Astrocyte (in vitro differentiated cells and primary cell): ENCODE results near the gene PFDN4.

Source experiments
- CTCF ChIP-seq: IDR thresholded peaks from 2 replicates; pipeline ENCODE4 v1.5.1; 2011; ENCODE audit warnings: low read depth, mild to moderate bottlenecking, inconsistent platforms, low read length, moderate library complexity; ENCODE audit not compliant: insufficient read depth
- EZH2 ChIP-seq: IDR thresholded peaks from 2 replicates; pipeline ENCODE4 v1.6.1; 2012; ENCODE audit warnings: mild to moderate bottlenecking, low read length, inconsistent platforms; ENCODE audit not compliant: insufficient read depth

- TF ChIP-seq EZH2 (no peak), CTCF (no peak)
These were observed 44.5 kb upstream of the PFDN4 start for GRCh38 chr20:54163402-54163801.
